RWPE2 (cell line): ENCODE measurements around the gene OR51I2.

Experiments used
- ATAC-seq: fragments of 200-7000 bp; cut with Tn5 transposase; 3 replicates; pipeline ENCODE4 v1.9.1; 2021; ENCODE audit warnings: low read depth
- DNase-seq: peaks from one replicate; pipeline ENCODE4 v3.0.0-alpha.2; 2020; ENCODE audit warnings: low spot score
- H3K27ac ChIP-seq: fragments of 450-650 bp; 2 replicates; pipeline ENCODE4 v1.5.1; 2017; ENCODE audit warnings: mild to moderate bottlenecking; ENCODE audit not compliant: poor library complexity, severe bottlenecking
- H3K27me3 ChIP-seq: fragments of 250-450 bp; sonication (Bioruptor Pico); 2 replicates; pipeline ENCODE4 v1.5.1; 2021; ENCODE audit warnings: mild to moderate bottlenecking, moderate library complexity; ENCODE audit not compliant: insufficient read depth, poor library complexity, severe bottlenecking
- H3K36me3 ChIP-seq: fragments of 250-450 bp; sonication (Bioruptor Pico); 2 replicates; pipeline ENCODE4 v1.5.1; 2020; ENCODE audit warnings: low read depth, mild to moderate bottlenecking, moderate library complexity
- H3K4me1 ChIP-seq: fragments of 250-450 bp; sonication (Bioruptor Pico); 2 replicates; pipeline ENCODE4 v1.5.1; 2021; ENCODE audit warnings: mild to moderate bottlenecking, moderate library complexity; ENCODE audit not compliant: insufficient read depth, poor library complexity, severe bottlenecking
- H3K4me3 ChIP-seq: fragments of 250-450 bp; sonication (Bioruptor Pico); 2 replicates; pipeline ENCODE4 v1.5.1; 2021; ENCODE audit warnings: mild to moderate bottlenecking, moderate library complexity; ENCODE audit not compliant: severe bottlenecking
- H3K9me3 ChIP-seq: fragments of 250-450 bp; sonication (Bioruptor Pico); 2 replicates; pipeline ENCODE4 v1.5.1; 2021; ENCODE audit warnings: mild to moderate bottlenecking, moderate library complexity; ENCODE audit not compliant: severe bottlenecking
- CTCF ChIP-seq: fragments of 450-650 bp; IDR thresholded peaks from one replicate; pipeline ENCODE4 v1.5.1; 2017; ENCODE audit warnings: mild to moderate bottlenecking, moderate library complexity; ENCODE audit not compliant: poor library complexity, severe bottlenecking

The OR51I2 gene

GRCh38 chr11:5449023-5449422 is at the start of gene OR51I2:
Gene OR51I2, plus strand, starts transcription at chr11:5449323. Its CDS starts 4,166 bp downstream, at chr11:5453489.
- H3K27me3 ChIP-seq = no peaks in the 10 kb centered on the region
- DNase-seq = no peak
- H3K27ac ChIP-seq = no peak within 1 kb of the TSS
- no peak for ATAC-seq
- H3K36me3 ChIP-seq = no peaks in the 10 kb centered on the region
- H3K4me3 ChIP-seq = no peak within 1 kb of the TSS
- H3K9me3 ChIP-seq = no peaks in the 10 kb centered on the region
- H3K4me1 ChIP-seq = no peaks in the 10 kb centered on the region
- TF ChIP-seq CTCF = no peak

GRCh38 chr11:5405173-5405572 is 44.0 kb upstream of the OR51I2 start:
- Histone ChIP-seq H3K27me3 (peaks cover 15% of the 10 kb centered on the region), H3K9me3 (no peaks in the 10 kb centered on the region), H3K36me3 (no peaks in the 10 kb centered on the region), H3K4me1 (no peaks in the 10 kb centered on the region), H3K27ac (no peak overlapping the region), H3K4me3 (no peak overlapping the region)
- DNase-seq (no peak), ATAC-seq (no peak)
- TF ChIP-seq CTCF = no peak

- no peak for ATAC-seq
- no peak for TF ChIP-seq CTCF
- DNase-seq = no peak
- Histone ChIP-seq H3K9me3 (no peaks in the 10 kb centered on the region), H3K4me1 (no peaks in the 10 kb centered on the region), H3K27me3 (peaks cover 7% of the 10 kb centered on the region), H3K27ac (no peak overlapping the region), H3K4me3 (no peak overlapping the region), H3K36me3 (no peaks in the 10 kb centered on the region)
These were observed 28.1 kb upstream of the OR51I2 start for GRCh38 chr11:5420993-5421392.

- no peak within 1 kb of the TSS for H3K27ac ChIP-seq
- ATAC-seq (no peak), DNase-seq (no peak)
- no peaks in the 10 kb centered on the region for H3K36me3 ChIP-seq
- H3K4me3 ChIP-seq = no peak within 1 kb of the TSS
- peaks cover 10% of the 10 kb centered on the region for H3K27me3 ChIP-seq
- no peaks in the 10 kb centered on the region for H3K4me1 ChIP-seq
- no peak for TF ChIP-seq CTCF
- H3K9me3 ChIP-seq = no peaks in the 10 kb centered on the region
These were observed 27.3 kb upstream of the OR51I2 start, which contains the start of gene OR51Q1 for GRCh38 chr11:5421811-5422210. Gene OR51Q1, plus strand, starts transcription at chr11:5422111. Its CDS starts 90 bp downstream, at chr11:5422201.

GRCh38 chr11:5423131-5423530 is 26.0 kb upstream of the OR51I2 start:
- Histone ChIP-seq H3K27me3 (peaks cover 12% of the 10 kb centered on the region), H3K36me3 (no peaks in the 10 kb centered on the region), H3K4me1 (no peaks in the 10 kb centered on the region), H3K9me3 (no peaks in the 10 kb centered on the region), H3K4me3 (no peak overlapping the region), H3K27ac (no peak overlapping the region)
- no peak for TF ChIP-seq CTCF
- no peak for ATAC-seq
- DNase-seq = no peak
